ENCODE data around the gene SGTB.
"Not testable (repeated sequence)": the region's sequence is repeated elsewhere in the genome, so short reads cannot be mapped to it uniquely, and the experiment has no call there.

The SGTB gene

GRCh38 chr5:65732046-65732445, 10.1 kb upstream of the SGTB start:
- not testable (repeated sequence) for DNase-seq

GRCh38 chr5:65730910-65731309, 9.0 kb upstream of the SGTB start:
- DNase-seq: no peak

DNA sequence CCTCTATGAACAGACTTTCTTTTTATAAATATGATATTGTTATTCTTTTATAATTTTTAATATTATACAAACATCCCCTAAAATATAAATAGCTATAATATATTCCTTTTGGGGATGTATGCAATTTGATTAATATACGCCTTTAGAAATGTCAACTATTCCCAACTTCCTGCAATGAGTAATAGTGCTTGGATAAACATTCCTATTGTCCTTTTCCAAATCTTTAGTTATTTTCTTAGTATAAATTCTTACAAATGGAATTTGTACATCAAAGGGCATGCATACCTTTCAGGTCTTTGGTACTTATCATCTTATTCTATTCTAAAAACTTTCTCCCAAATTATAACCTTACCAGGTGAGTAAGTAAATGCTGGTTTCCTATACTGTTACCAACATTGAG, 6.3 kb upstream of the SGTB start:
- DNase-seq: no peak

GRCh38 chr5:65727491-65728156, 5.7 kb upstream of the SGTB start:
- no peak for DNase-seq

DNA sequence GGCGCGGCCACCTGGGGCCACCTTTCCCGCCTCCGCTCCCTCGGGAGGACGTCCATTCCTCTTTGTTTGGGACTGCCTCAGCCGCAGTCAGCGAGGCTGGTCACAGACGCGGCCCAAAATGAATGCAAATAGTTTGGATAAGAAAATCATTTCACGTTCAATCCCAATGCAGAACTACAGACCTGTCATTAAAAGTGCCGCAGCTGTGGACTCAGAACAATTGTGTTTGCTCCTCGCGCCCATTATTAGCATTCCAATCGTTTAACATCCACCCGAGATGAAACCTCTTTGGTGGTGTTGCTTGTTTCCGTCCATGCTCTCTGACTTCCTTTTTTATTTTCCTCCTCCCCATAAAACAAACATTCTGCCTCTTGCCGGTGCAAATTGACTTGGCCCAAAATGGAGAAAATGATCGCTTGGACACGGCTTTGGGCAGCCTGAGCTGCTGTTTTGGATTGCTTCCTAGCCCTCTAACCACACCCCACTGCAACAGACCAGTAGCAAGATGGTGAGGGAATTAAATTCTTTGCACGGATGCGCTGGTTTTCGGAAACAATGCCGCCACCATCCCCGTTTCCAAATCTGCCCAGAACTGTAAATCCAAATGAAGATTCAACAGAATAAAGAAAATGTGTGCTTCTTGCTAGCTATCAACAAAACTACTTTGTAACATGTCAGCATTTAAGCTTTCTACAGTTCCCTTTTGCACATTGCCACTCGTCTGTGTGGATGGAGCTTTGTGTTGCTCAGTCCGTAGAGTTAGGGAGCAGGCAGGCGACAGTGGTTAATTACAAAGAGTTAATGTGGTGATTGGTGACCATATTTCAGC, 880 bp upstream of the SGTB start:
- peak; percentile 80 for DNase-seq

GRCh38 chr5:65721050-65721719, 724 bp downstream of the SGTB start:
- no peak for DNase-seq

GRCh38 chr5:65718576-65719310, 3.2 kb downstream of the SGTB start:
- DNase-seq: no peak

DNA sequence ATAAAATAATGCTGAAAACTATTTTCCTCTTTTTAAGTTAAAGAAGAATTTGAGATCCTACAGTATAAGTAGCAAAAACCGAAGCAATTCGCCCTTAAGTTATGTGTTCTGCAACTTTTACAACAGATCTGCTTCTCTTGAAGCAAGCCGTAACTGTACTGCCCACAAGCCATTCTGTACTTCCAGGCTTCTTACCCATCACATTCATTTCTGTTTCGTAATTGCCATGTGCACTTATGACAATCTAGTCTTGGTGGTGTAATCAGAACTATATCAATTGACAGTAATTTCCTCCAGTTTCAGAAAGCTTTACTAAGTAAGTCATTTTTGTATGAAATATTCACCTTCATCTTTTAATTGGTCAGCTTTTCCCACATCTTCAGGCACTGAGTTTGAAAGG, 13.8 kb downstream of the SGTB start:
- DNase-seq: no peak

GRCh38 chr5:65707663-65708062, 14.2 kb downstream of the SGTB start:
- DNase-seq: no peak

DNA sequence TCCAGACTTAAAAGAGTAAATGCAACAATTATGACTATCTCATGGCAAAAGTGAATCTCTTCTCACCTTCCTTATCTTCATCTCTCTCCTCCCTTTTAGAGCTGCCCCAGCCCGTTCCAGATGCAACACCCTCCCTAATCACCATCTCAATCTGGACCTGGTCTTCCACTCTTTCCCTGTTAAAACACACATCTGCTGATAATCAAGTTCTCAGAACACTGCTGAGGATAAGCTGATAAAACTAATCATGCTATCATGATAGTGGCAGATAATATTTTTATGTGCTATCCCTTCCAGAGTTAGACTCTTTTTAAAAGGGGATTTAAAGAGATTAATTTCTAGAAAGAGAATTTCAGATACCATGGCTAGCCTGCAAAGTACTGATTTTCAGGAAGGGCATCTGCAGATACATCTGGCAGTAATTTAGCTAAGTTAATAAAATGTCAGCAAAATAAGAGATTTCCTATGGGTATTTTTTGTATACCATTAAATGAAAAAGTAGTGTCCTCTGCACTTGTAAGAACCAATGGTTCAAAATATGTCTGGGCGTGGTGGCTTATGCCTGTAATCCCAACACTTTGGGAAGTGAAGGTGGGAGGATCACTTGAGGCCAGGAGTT, 17.2 kb downstream of the SGTB start:
- DNase-seq: no peak

- DNase-seq: no peak
Observed at GRCh38 chr5:65702036-65702435, 19.9 kb downstream of the SGTB start.

- DNase-seq: no peak
Observed at GRCh38 chr5:65699338-65699737, 22.6 kb downstream of the SGTB start.

DNA sequence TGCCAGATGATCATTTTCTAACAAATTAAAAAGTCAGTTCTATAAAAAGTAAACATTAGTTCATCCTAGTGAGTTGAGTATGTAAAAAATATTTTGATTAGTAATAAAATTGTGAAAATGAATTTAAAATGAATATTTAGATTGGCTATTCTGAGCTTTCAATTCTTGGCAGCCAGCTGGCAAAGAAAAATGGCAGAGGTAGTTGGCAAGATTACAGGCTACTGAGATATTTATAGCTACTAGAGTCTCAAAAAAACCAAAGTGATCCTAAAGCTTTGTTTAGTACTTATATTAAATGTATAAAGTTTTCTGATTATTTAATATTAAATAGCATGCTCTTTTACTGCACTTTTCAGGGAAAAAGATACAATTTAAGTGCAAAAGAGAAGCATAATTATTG, 25.0 kb downstream of the SGTB start:
- no peak for DNase-seq

DNA sequence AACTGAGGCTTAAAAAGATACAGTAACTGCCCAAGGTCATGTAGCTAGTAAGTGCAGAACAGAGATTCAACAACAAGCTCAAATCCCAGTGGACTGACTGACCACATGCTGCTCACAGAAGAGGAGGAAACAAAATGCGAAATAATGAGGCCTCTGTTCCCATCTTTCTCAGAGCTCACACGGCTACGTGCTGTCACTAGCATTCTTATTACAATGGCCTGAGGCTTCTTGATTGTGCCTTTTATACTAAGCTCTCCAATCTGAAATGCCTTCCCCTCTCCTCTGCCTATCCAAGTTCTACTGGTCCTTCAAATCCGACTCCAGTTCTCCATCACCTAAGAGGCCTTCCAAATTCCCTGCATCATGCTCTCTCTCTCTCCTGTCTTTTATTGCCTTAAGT, 26.0 kb downstream of the SGTB start:
- peak; percentile 38 for DNase-seq

DNA sequence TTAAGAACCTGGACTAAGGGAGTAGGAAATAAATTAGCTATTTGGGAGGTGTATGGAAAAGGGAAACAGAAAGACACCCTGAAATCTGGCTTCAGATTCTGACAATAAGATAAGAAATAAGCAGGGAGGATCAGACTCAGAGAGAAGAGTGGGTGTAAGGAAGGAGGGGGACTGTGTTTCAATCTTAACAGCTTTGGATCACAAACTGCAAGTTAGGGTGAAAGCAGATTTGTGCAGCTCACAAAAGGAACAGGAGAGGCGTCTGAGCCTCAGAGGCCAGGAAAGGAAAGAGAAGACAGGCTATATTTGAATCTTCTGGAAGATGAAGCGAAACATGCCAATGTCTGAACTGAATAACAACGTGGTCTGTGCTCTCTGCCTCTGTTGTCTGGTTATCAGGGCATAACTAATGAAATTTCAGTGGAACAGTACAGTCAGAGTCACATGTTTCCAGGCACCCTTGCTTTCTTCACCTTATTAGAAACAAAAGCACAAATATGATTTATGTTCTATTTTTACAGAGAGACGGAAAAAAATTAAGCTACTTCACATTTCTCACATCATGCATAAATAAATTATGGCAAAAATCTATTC, 26.6 kb downstream of the SGTB start:
- peak; percentile 32 for DNase-seq

DNA sequence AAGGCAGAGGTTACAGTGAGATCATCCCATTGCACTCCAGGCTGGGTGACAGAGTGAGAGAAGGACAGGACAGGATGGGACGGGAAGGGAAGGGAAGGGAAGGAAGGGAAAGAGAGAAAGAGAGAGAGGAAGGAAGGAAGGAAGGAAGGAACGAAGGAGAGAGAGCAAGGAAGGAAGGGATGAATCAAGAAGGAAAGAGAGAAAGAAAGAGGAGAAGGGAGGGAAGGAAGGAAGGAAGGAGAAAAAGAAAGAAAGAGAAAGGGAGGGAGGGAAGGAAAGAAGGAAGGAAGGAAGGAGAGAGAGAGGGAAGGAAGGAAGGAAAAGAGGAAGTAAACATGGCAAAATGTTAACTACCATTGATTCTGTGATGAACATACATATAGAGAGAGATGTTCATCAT, 28.8 kb downstream of the SGTB start:
- DNase-seq: no peak

DNA sequence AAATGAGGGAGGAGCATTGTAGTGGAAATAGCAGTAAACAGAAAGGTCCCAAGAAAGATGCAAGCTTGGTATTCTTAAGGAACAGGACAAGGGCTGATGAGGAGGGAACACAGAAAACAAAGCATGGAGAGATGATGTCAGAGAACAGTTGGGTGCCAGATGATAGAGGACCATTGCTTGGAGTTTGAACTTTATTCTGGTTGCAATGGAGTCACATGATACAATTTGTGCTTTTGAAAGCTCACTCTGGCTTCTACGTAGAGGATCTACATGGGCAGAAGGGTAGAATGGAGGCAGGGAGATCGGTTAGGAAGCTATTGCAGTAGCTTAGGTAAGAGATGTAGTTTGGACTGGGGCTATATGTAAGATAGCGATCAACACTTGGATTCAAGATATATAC, 39.8 kb downstream of the SGTB start:
- DNase-seq: no peak

- DNase-seq: not testable (repeated sequence)
Observed at GRCh38 chr5:65676056-65676455, 45.9 kb downstream of the SGTB start.

- no peak for DNase-seq
Observed at GRCh38 chr5:65674749-65675148, 47.2 kb downstream of the SGTB start.

- no peak for DNase-seq
Observed at GRCh38 chr5:65672796-65673195, 49.1 kb downstream of the SGTB start.

GRCh38 chr5:65668696-65669095, 53.2 kb downstream of the SGTB start:
- DNase-seq: no peak

DNA sequence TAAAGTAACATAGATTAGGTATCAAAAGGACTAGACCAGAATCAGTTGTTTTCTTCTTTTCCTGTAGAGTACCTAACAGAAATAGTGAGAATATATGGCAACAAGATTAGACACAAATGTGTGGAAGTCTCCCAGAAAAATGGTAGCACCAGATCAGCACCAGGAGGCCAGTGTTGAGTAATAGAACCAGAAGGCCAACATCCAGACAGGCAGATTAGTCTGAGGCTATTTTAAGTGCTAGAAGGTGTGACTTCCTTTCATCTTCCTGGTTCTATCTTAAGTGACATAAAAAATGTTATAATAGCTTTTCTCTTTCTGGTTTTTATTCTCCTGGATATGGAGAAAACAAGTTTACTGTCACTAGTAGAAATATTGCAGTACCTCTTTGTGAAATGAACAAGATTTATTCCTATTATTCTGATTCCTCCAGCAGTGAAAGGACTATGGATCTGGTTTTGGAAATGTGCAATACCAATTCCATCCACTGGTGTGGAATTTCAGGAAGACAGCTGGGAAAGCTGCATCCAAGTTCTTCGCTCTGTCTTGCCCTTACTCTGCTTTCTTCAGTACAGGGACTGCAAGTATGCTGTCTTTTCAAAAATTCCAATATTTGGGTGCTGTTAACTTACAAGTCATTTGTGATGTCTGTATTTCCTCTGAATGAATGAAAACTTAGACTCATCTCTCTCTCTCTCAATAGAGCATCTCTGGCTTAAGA, 57.9 kb downstream of the SGTB start:
- no peak for DNase-seq

Measured in retina (tissue), 1 donor.